GM21737 (cell line): Measurements from ENCODE around the gene PLCB1.

Source experiments
- ATAC-seq: cut with Tn5 transposase; IDR thresholded peaks from one replicate; pipeline ENCODE4 v1.9.1; 2021; ENCODE audit warnings: mild to moderate bottlenecking, moderate library complexity; ENCODE audit not compliant: unreplicated experiment

The PLCB1 gene

DNA sequence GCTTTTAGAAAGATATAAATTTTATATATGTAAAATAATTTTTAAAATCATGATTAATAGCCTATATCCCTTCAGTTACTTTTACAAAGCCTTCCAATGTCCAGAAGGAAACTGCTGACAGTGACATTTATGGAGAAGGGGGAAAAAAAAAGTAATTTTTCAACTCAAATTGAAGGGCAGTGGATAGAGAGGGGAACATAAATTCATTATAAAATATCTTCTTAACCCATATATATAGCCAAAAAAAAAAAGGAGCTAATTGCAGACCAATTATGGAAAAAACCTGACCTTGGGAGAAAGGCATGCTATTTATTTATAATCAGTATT is 392.9 kb downstream of the PLCB1 start:
- ATAC-seq = no peak

DNA sequence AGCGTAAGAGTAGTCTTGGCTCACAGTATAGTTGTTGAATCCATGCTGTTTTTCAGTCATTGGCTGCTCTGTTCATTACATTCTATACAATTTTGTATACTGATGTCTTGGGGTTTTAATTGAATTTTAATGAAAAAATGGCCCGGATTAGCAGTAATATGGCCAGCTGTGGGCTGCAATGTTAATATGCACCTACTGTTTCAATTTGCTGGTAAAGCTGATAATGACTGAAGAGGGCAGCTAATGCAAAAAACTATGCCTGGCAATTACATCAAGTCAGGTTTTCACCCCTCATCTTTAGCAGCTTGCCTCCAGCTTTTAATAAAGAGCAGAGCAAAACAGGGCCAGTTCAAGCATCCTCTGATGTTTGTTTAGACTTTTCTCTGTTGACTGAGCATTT is 394.5 kb downstream of the PLCB1 start:
- ATAC-seq = no peak

DNA sequence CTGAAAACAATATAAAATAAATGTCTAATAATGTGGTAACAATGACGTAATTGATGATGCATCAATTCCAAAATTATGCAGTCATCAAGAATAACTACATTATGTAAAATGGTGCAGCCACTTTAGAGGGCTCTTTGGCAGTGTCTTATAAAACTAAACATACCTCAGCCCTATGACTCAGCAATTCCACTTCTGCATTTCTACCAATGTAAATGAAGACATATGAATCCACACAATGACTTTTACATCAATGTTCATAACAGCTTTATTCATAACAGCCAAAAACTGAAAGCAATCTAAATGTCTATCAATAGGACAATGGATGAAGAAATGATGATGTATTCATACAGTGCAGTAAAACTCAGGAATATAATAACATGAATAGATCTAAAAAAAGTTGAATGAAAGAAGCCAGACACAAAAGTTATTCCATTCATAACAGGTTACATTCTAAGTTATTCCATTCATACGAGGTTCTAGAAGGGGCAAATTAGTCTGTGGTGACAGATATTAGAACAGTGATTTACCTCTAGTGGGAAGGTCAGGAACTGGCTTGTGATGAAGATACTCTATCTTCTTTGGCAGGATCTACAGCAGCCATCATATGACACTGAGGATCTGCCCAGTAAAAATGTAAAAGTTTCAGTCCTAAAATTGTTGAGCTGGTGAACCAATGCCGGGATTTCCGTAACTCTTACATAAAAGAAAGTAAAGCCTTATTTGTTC is 396.1 kb downstream of the PLCB1 start:
- no peak for ATAC-seq

DNA sequence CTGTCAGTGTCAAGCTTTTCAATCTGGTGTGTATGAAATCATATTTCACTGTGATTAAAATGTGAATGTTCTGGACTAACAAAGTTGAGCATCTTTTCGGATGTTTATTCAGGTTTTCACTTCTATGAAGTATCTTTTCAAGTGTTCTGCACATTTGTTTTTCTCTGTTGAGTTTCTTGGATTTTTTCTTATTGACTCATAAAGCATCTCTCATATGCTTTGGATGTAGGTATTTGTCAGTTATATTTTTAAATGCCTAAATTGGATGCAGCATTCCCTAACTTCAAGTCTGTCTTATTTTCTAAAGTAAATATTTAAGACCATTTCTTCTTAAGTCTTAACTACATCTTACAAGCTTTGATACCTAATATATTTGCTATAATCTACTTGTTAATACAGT is 398.0 kb downstream of the PLCB1 start:
- no peak for ATAC-seq

DNA sequence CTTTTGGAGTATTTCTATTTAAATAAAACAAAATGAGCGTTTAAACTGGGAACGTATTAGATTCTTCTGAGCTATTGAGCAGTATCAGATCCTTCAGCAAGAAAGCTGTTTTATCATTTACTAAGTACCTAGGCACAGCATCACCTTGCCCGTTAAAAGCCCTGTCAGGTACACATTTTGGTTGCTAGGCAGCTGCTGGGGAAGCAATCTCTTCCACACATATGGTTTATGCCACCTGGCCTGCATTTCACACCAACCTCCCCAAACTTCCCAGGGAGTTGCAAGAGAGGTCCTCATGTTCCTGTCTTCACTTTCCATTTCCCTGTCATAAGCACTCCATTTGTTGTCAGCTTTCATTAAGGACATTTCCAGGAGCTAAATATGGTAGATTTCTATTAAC is 400.1 kb downstream of the PLCB1 start:
- no peak for ATAC-seq

DNA sequence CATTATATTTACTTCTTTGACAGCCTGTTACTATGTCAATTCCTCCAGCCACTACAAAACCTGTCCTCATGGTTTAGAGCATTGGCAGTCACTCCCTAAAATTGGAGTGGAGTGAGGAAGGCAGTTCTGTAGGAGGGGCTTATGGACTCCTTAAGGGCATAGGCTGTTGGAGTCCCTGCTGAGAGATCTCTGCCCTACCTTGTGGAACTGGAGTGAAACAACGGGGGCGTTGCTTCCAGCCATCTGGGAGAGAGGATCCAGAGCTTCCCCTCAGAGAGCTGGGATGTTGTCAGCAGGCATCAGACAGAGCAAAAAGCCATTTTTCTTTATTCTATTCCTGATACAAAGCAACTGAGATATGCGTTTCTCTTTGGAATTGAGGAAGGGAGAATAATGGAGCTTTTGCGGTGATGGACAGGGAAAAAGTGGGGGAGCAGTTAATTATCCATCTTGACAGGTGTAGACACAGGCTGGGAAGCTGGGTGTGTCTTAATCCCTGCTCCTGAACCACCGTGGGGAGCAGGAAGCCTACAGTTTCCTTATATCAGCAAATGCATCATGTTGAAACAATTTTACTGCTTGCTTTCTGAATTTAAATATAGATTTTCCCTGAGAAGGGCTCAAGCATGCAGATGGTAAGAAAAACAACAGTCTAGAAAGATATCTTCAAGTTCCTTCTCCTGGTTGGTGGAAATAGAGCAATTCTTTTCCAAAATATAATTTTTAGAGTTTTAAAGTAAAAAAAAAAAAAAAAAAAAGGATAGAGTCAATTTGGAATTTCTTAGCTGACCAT is 402.5 kb downstream of the PLCB1 start:
- no peak for ATAC-seq

DNA sequence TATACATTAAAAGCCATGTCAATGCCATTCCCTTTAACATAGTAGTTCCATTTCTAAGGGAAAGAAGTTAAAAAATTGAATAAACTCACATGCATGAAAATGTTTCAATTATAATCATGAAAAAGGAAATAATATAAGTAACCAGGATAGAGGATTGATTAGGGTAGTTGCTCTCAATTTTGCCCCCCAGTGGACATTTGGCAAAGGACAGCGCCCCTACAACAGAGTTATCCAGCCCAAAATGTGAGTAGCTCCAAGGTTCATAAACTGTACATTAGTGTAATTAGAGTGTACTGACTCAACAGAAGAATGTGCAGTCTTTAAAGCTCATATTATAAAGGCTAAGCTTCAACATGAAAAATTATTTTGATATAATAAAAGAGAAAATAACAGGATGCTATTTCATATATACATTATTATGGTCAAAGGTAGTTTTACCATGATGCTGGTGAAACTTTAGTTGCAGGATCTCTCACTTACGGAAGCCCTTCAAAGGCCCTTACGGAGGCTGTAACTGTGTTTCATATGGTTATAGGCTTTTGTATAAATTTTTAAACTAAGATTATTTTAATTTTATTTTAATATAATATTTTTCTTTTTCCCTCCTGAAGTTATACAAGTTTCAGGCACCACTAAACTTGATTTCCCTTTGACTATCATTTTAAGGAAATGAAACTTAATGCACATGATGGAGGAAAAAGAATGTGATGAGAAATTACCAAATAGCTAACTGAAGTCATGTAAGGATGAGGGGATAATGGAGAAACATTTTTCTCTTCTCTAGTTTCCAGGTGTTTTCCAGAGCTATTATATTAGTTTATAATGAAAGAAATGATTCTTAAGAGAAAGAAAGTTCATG is 403.6 kb downstream of the PLCB1 start:
- ATAC-seq = no peak

DNA sequence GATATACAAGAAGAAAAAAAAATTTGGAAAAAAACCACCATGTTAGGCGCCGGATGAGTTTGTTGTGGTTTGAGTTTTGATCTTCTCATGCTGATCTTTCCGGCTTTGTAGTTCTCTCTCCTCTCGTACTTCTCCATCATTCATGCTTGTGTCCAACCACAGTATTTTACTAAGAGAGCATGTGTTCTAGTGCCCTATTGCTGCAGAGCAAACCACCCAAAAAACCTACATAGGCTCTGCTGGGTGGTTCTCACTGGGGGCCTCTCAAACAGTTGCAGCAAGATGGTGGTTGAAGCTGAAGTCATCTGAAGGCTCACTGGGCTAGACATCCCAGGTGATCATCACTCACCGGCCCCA is 404.2 kb downstream of the PLCB1 start:
- ATAC-seq = no peak

DNA sequence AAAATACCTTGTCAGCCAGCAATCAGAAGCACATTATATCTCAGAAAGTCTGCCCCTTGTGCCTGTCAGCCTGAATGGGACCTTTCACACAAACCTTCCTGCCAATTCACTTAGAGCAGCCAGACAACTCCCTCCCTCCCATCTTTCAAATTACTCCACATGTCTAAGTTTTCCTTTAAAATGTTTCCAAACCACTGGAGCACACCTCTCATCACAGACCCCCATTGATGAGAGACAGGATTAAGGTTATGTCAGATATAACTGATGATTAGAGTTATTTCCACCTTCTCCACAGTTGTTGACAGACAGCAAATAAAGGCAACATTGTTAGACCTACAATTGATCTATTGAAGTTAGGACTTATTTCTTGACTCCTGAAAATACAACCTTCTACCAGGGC is 408.4 kb downstream of the PLCB1 start:
- no peak for ATAC-seq

DNA sequence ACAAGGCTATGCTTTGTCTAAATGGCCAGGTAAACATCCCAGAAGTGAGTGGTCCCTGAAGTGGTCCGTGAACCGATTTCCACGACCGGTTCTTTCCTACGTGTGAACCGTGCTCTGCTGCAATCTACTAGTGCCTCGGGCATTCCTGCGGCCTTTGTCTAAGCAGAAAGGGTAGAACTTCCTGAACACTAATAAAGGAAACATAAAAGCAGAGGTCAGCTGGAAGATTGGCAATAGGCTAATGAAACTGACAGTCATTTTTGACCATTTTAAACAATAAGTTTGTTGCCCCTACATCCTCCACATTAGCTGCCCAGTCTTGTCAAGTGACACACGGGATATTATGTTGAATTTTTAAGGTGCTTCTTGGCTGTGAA is 410.0 kb downstream of the PLCB1 start:
- no peak for ATAC-seq

DNA sequence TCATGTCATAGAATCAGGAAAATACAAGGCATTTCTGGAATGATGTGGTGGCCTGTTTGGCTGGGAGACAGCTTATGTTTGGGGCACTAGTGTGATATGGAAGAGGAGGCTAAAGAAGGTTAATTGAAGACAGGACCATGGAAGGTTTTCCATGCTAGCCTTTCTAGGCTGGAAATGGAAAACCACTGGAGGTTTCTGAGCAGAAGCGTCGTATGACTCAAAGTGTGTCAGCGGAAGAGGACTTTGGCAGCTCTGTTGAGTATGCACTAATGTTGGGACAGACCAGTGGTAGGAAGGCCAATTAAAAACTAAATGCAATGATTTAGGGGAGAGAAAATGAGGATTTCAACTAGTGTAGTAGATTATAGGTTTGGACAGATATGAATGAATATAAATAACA is 413.1 kb downstream of the PLCB1 start:
- no peak for ATAC-seq

DNA sequence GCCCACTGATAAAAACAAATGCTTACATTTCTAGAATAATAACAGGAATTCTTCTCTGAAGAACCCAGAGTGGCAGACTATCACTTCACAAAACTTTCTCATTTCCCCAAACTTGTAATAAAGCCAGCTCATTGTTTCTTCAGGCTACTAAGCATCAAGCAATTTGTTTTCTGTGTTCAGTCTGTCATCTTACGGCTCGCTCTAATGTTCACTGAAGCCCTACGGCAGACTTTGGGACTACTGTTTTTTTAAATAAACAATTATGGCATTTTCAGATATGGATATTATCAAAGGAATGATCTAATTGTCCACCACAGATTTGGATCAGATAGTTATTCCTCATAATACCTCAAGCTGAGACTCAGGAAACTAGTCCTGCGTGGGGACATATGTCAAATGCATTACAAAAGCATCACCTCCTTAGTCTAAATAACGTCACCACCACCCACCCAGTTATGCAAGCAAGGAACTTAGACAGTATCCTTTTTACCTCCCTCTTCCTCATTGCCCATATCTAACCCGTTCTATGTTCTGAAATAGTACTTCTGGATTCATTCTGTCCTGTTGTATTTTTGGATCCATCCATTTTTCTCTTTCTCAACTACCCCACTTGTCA is 415.1 kb downstream of the PLCB1 start:
- ATAC-seq = no peak

DNA sequence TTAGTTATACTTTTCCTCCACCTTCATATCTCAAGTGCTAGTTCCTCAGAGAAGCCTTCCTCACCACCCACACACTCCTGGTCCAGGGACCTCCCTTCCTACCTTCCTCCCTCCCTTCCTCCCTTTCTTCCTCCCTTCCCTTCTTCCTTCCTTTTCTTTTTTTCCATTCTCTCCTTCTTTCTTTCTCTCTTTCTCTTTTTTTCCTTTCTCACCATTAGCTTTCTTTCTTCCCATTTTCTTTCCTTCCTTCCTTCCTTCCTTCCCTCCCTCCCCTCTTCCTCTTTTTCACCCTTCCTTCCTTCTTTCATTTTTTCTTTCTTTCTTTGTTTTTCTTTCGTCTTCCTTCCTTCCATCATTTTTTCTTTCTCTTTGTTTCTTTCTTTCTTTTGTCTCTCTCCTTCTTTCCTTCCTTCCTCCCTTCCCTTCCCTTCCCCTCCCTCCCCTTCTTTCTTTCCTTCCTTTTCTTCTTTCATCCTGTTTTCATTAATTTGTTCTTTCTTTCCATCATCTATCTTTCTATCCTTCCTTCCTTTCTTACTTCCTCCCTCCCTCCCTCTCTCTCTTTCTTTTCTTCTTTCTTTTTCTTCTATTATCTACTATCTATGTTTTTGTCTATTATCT is 416.0 kb downstream of the PLCB1 start:
- no peak for ATAC-seq

DNA sequence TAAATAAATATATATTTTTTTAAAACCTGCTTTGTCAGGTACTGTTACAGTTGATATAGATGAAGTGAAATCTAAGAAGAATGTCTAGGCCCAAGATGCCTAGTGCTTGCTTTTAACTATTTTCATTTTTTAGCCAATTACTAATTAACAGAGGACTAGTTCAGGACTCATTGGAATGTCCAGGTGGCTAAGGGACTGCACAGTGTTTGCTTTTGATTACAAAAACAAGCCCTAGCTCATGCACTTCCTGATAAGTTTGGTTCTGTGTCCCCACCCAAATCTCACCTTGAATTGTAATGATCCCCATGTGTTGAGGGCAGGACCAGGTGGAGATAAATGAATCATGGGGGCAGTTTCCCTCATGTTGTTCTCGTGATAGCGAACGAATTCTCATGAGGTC is 417.1 kb downstream of the PLCB1 start:
- no peak for ATAC-seq

DNA sequence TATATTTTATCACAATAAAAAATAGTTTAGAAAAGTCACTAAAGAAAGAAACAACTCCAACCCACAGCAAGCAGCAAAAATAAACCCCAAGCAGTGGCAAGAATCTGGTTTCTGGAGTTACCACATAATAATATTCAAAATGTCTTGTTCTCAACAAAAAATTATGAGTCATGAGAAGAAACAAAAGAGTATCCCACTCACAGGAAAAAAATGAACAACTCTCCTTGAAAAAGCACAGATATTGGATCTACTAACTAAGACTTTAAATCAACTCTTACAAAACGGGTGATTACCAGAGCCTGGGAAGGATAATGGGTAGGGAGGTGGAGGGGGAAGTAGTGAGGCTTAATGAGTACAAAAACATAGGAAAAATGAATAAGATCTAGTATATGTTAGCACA is 425.6 kb downstream of the PLCB1 start:
- ATAC-seq = no peak

DNA sequence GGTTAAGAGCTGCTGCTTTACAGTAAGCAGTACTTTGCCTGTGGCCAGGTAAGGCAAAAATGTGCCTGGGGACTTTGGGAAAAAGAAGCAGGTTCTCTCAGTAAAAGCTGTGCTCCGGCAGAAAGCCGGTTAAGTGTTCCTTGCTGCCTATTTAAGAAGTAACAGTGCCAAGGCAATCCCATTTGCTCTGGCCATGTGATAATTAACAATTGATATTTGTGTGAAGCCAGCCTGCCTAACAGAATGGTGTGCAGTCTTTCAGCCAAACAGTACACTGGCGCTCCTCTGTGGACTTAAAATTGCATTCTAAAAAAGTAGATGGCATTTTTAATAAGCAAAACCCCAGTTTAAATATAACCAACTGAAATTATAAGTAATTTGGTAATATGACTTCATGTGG is 430.3 kb downstream of the PLCB1 start:
- ATAC-seq = no peak

DNA sequence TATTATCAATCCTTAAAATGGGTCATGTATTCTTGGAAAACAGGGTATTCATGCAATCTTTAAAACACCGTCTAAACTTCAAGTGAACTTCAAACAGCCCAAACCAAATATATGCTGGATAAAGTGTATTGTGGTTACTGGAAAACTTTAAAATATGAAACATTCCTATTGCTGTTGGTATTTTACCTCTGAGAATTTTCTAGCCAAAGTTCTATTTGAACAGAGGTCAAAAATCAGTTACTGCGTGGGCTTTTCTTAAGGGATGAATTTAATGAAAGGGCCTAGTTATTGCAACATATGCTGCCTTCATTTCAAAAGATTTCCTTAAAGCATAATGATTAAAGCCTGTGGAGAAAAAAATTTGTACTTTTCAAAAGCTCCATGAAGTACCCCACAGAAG is 436.0 kb downstream of the PLCB1 start:
- no peak for ATAC-seq

DNA sequence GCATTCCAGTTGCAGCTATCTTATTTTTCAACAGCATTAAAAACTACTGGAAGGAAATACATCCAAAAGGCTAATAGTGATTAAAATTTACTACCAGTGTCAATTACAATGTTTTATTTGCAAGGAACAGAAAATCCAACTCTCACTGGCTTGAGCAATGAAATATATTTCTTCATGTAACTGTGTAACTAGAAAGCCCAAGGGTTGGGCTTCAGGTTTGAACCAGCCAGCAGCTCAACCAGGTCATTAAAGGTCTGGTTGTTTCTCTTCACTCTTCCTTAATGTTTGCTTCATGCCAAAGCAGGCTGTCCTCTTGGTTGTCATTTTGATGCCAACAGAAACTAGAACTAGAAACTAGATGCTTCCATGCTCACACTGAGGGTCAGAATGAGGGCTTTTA is 437.7 kb downstream of the PLCB1 start:
- no peak for ATAC-seq

DNA sequence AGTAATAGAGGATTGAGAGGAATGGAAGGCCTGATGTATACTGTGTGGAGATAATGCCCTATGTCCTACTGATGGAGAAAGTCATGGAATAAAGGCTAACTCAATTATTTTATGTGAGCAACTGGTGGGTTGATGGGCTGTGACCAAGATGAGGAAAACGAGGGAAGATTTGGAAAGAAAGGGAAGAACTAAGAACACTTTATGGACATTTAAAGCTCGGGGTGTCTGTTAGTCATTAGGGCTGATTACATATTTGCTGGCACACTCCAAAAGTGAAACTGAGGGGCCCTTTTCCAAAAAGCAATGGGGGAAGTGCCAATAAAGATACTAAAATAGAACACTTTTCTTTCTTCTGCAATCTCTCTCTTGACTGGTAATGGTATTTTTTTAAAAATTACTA is 439.5 kb downstream of the PLCB1 start:
- no peak for ATAC-seq

DNA sequence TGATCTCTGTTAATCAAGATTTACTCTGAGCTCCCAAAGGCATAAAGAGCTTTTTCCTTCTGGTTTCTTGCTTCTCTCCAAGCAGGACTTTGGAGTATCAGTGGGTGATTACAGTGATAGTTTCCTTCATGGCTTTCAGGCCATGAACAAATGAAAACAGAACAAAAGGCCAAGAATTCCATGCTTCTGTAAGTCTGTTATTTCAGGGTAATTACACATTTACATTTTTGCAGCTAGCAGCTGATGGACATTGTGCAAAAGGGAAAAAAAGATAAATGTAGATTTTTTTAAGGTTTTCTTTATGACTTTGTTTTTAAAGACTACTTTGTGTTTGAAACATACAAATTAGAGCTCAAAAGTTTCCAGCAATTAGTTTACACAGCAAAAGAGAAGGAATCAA is 441.6 kb downstream of the PLCB1 start:
- no peak for ATAC-seq

DNA sequence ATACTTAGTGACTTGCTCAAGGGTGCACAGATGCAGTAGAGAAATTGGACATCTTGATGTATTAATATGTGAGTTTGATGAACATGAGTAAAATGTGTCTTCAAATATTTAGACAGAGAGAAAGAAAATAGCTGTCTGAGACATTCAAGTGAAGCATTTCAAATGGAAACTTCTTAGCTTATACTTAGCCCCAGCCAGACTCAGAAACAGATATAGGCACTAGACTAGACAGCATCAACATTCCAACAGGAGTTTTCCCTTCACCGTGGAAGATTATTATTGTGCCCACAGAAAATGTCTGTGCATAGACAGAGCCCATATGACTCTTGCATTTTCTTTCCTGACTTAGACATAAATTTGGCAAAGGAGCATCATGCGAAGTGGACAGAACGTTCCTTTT is 443.0 kb downstream of the PLCB1 start:
- no peak for ATAC-seq
